GM21723 (cell line): ENCODE data around the gene PRKCB.

Source experiments
- ATAC-seq: cut with Tn5 transposase; IDR thresholded peaks from one replicate; pipeline ENCODE4 v1.9.1; 2021; ENCODE audit warnings: mild to moderate bottlenecking, moderate library complexity; ENCODE audit not compliant: unreplicated experiment

Gene PRKCB

DNA sequence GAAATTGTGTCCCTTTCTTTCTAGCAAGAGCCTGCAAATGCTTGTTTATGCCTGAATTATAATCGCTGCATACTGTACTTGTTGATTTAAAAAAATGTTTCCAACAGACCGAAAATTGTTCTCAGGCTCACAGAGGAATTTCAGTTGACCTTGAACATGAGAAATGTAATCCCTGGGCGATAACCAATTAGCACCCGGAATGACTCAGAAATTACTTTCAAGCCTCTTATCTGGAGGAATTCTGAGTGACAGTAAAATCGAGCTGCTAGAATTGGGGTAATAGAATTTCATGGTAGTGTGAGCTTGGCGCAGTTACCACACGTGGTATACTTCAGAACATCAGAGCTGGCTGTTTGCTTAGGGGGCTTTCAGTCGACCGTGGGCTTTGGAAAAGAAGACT lies 281.2 kb downstream of the PRKCB start:
- ATAC-seq, result no peak

- ATAC-seq, result no peak
Observed at GRCh38 chr16:24117680-24118079, 281.9 kb downstream of the PRKCB start.

DNA sequence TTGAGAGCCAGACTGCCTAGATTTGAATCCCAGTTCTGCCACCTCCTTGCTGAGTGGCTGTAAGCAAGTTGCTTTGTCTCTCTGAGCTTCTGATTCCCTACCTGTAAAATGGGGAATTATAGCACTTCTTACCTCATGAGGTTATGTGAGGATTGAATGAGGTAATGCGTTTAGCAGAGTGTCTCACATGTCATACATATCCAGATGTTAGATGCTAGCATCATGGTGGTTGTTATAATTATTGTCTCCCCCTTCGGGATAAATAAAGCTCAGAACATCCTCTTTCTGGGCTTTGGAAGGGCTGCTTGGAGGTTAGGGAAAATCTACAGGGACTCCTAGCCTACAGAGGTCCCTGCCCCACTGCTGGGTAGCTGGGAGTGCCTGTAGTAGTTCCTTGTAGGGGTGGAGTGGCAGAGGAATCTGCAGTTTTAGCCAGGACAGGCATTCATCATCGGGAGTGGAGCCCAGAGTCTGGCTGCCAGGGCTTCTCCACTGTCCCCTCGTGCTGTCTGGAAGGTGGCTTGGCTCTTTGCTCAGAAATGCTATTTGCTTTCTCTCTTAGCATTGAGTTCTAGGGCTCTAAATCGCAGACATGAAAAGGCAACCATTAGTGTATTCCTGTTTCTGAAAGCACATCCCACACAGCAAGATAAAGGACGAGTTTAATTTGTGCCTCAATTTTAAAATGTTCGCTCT lies 282.5 kb downstream of the PRKCB start:
- ATAC-seq, result no peak

DNA sequence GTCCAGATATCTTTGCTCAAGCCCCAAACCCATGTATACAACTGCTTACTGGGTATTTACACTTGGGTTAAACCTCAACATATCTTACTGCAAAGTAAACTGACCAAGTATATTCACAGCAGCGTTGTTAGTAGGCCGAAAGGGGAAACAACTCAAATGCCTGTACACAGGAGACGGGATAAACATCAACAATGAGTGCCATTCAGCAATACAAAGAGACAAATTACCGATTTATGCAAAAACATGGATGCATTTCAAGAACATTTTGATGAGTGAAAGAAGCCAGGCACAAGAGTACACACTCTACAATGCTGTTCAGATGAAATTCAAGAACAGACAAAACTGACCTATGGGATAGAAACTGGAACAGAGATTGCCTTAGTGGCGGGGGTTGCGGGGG lies 284.0 kb downstream of the PRKCB start:
- ATAC-seq, result no peak

- ATAC-seq, result no peak
Observed at GRCh38 chr16:24123275-24123674, 287.5 kb downstream of the PRKCB start.

GRCh38 chr16:24124291-24124690 lies 288.5 kb downstream of the PRKCB start:
- no peak for ATAC-seq

- ATAC-seq, result no peak
Observed at GRCh38 chr16:24125214-24125613, 289.4 kb downstream of the PRKCB start.

DNA sequence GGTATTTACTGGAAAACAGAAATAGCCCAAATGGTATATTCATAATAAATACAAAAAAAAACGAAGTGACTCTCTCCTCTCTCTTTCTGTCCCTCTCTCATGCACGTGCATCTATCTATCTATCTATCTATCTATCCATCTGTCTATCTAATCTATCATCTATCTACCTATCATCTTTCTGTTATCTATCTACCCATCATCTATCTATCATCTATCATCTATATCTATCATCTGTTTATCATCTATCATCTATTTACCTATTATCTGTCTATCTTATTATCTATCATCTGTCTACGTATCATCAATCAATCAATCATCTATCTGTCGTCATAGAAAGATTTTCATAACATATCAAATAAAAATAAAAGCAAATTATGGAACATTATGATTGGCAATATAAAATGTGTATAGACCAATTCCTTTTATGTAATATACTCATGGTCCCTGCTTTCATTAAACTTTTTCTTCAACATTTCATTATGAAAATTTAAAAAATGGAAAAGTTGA lies 293.7 kb downstream of the PRKCB start:
- no peak for ATAC-seq

DNA sequence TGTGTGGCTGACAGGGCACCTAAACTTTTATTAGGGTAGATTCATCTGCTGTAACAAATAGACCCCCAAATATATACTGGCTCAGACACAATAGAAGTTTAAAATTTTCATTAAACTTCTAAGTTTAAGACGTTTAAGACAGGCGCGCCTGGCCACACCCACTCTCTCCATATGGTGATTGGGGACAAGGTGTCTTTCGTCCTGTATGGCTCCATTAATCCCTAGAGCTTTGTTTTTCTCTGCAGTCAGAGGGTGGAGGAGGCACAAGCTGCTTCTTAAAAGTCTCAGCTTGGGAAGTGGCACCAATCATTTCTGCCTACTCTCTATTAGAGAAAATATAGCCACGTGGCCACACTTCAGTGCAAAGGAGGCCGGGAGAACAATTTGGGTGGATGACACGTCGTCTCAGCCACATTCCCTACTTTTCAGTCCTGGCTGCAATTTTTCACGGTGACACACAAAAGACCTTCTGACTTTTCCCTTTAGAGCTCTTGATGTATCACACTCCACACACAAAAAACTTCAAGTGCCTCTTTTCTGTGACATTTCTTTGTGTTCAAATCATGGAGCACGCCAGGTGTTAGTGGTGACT lies 294.8 kb downstream of the PRKCB start:
- no peak for ATAC-seq

GRCh38 chr16:24131294-24131693 lies 295.5 kb downstream of the PRKCB start:
- no peak for ATAC-seq

- ATAC-seq, result no peak
Observed at GRCh38 chr16:24132048-24132796, 296.4 kb downstream of the PRKCB start.

- no peak for ATAC-seq
Observed at GRCh38 chr16:24132797-24133155, 297.0 kb downstream of the PRKCB start.

DNA sequence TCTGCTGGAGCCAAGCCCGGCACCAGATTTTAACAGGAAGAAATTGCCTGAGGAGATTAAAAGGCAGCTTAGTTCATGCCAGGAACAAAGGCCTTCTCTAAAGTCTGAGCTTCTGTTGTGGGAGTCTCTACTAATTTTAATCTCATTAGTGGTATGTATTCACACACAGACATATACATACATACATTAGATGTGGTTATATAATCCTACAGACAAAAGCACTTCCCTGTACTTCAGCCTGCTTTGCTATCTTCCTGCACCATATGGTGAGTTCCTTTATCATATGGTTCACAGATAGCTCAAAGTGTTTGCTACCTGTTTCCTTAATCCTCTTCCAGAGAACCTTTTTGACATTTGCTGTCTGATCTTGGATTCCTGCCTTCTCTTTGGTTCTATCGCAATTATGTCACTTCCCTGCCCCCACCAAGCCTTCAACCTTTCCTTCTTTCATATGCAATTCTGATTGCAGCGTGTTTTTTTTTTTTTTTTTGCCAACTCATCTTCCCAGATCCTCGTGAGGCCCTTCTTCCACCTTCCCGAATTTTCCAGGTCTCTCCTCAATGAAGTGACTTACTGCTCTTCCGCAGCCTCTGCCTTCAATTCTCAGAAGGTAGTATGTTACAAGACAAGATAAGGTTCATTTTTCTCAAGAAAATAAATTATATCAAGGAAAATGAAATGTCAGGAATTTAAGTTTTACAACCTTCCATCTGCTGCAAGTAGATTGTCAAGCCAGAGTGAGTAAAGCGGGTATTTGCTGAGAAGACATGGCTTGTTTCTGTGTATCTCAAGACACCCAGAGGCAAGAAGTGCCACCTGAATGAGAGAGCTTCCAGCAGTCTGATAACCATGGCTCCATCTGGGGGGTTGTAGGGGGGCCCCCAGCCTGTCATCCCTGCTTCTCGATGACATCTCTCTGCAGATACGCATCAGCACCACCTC lies 300.1 kb downstream of the PRKCB start:
- ATAC-seq, result no peak

DNA sequence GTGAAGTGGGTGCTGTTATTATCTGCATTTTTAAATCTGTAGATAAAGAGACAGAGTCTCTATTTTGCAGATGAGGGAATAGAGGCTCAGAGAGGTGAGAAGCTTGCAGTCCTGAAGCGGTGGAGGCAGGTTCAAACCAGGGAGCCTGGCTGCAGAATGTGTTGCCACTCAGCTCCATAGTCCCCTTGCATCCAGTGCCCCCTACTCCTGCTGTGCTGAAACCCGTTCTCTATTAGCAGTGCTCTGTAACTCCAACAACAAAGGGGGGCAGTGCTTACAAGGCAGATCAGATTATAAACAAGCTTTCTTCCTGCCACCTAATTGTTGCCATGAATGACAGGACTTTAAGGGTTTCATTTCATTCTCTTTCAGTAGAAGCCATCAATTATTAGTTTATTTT lies 302.2 kb downstream of the PRKCB start:
- no peak for ATAC-seq

DNA sequence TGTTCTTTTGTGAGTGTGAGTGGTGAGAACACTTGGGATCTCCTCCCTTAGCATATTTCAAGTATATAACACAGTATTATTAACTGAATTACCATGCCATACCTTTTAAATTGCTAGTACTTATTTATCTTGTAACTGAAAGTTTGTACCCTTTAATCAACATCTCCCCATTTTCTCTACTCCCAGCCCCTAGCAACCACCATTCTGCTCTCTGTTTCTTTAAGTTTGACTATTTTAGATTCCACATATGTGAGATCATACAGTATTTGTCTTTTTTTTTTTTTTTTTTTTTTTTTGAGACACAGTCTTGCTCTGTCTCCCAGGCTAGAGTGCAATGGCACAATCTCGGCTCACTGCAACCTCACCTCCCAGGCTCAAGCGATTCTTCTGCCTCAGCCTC lies 302.8 kb downstream of the PRKCB start:
- no peak for ATAC-seq

GRCh38 chr16:24139282-24139681 lies 303.5 kb downstream of the PRKCB start:
- ATAC-seq, result no peak

DNA sequence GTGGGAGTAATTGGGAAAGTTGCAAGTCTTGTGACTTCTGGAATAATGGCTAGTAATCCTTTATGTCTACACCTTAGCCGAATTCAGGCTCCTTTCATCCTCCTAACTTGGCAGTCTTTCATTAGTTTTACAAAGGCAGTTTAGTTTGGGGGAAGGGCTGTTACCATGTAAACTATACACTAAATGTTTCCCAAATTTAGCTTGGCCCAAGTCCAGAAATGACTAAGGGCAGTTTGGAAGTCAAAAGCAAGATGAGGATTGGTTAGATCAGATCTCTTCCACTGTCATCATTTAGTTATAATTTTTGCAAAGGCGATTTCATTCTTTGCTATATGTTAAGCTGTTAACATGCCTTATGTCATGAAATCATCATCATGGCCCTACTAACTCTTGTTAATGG lies 304.9 kb downstream of the PRKCB start:
- no peak for ATAC-seq

- ATAC-seq, result no peak
Observed at GRCh38 chr16:24141466-24141865, 305.7 kb downstream of the PRKCB start.

GRCh38 chr16:24141917-24142316 lies 306.1 kb downstream of the PRKCB start:
- ATAC-seq, result no peak

GRCh38 chr16:24145927-24146326 lies 310.1 kb downstream of the PRKCB start:
- no peak for ATAC-seq

DNA sequence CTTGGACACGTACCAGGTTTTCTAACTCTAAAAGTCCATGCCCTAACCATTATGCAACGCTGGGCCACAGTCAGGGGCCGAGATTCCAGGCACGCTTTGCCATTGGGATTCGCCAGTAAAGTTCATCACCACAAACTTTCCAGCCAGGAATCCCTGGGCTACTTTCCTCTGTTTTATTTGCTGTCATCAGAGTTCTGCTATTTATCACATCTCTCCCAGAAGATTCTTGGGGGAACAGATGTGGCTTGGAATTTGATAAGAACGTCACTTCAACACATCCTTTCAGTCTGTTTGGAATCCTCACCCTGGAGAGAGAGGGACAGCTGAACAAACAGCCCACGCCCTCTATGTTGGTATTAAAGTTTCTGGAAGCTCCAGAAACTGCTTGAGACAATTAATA lies 310.7 kb downstream of the PRKCB start:
- ATAC-seq, result no peak
